ENCODE data around the gene ZNF823. TPM values are rescaled to one million over a fixed set of nuclear protein-coding genes. Genes with fewer than 3 reads are reported as not detected.
A peak's percentile ranks its signal among the peaks of the same experiment; 100 is the strongest.
"Not testable (repeated sequence)": the region's sequence is repeated elsewhere in the genome, so short reads cannot be mapped to it uniquely, and the experiment has no call there.

Gene ZNF823
- total RNA-seq: 1 to 10 TPM; 1.3 to 2.9 (median 1.3) TPM

GRCh38 chr19:11738746-11739620 lies at the start of gene ZNF823:
TSS of gene ZNF823 (minus strand) at chr19:11738946. CDS start at chr19:11738819, 127 bp downstream.
- DNase-seq: peak; percentile 94
- H3K27me3 Mint-ChIP-seq (ENCODE audit: low read depth): no peaks in the 10 kb centered on the region
- peak; percentile 99 for ATAC-seq
- no peaks in the 10 kb centered on the region for H3K36me3 Mint-ChIP-seq (ENCODE audit: insufficient read depth)
- H3K9me3 Mint-ChIP-seq: no peaks in the 10 kb centered on the region
- H3K4me1 Mint-ChIP-seq (ENCODE audit: low read depth): peaks cover 18% of the 10 kb centered on the region
- H3K4me3 Mint-ChIP-seq: peak within 1 kb of the TSS; percentile 98

GRCh38 chr19:11787536-11787935 lies 48.8 kb upstream of the ZNF823 start:
- no peak for DNase-seq
- Mint-ChIP-seq H3K4me3 (no peak overlapping the region), H3K9me3 (peaks cover 54% of the 10 kb centered on the region), H3K27me3 (ENCODE audit: low read depth) (no peaks in the 10 kb centered on the region), H3K4me1 (ENCODE audit: low read depth) (no peaks in the 10 kb centered on the region), H3K36me3 (ENCODE audit: insufficient read depth) (peaks cover 17% of the 10 kb centered on the region)
- no peak for ATAC-seq

GRCh38 chr19:11784356-11784755 lies 45.6 kb upstream of the ZNF823 start:
- Mint-ChIP-seq H3K27me3 (ENCODE audit: low read depth) (no peaks in the 10 kb centered on the region), H3K36me3 (ENCODE audit: insufficient read depth) (peaks cover 40% of the 10 kb centered on the region), H3K4me1 (ENCODE audit: low read depth) (no peaks in the 10 kb centered on the region), H3K4me3 (no peak overlapping the region), H3K9me3 (peaks cover 46% of the 10 kb centered on the region)
- ATAC-seq (no peak), DNase-seq (no peak)

GRCh38 chr19:11783767-11784166 lies 45.0 kb upstream of the ZNF823 start:
- Mint-ChIP-seq H3K4me3 (no peak overlapping the region), H3K36me3 (ENCODE audit: insufficient read depth) (peaks cover 42% of the 10 kb centered on the region), H3K27me3 (ENCODE audit: low read depth) (no peaks in the 10 kb centered on the region), H3K9me3 (peaks cover 44% of the 10 kb centered on the region), H3K4me1 (ENCODE audit: low read depth) (no peaks in the 10 kb centered on the region)
- no peak for ATAC-seq
- no peak for DNase-seq

GRCh38 chr19:11781295-11782057 lies 42.7 kb upstream of the ZNF823 start:
- Mint-ChIP-seq H3K4me3 (no peak overlapping the region), H3K9me3 (peaks cover 44% of the 10 kb centered on the region), H3K4me1 (ENCODE audit: low read depth) (no peaks in the 10 kb centered on the region), H3K36me3 (ENCODE audit: insufficient read depth) (peaks cover 56% of the 10 kb centered on the region), H3K27me3 (ENCODE audit: low read depth) (no peaks in the 10 kb centered on the region)
- ATAC-seq (no peak), DNase-seq (no peak)

GRCh38 chr19:11780431-11781020 lies 41.8 kb upstream of the ZNF823 start:
- Mint-ChIP-seq H3K4me3 (no peak overlapping the region), H3K36me3 (ENCODE audit: insufficient read depth) (peaks cover 61% of the 10 kb centered on the region), H3K4me1 (ENCODE audit: low read depth) (no peaks in the 10 kb centered on the region), H3K27me3 (ENCODE audit: low read depth) (no peaks in the 10 kb centered on the region), H3K9me3 (peaks cover 48% of the 10 kb centered on the region)
- DNase-seq (no peak), ATAC-seq (no peak)

GRCh38 chr19:11776669-11777068 lies 37.9 kb upstream of the ZNF823 start:
- not testable (repeated sequence) for H3K4me3 Mint-ChIP-seq; H3K4me1 Mint-ChIP-seq (ENCODE audit: low read depth); ATAC-seq; H3K27me3 Mint-ChIP-seq (ENCODE audit: low read depth); DNase-seq
- Mint-ChIP-seq H3K9me3 (peaks cover 54% of the 10 kb centered on the region), H3K36me3 (ENCODE audit: insufficient read depth) (peaks cover 67% of the 10 kb centered on the region)

- Mint-ChIP-seq H3K9me3 (peaks cover 45% of the 10 kb centered on the region), H3K4me1 (ENCODE audit: low read depth) (peaks cover 21% of the 10 kb centered on the region), H3K36me3 (ENCODE audit: insufficient read depth) (peaks cover 47% of the 10 kb centered on the region)
- DNase-seq; ATAC-seq; H3K27me3 Mint-ChIP-seq (ENCODE audit: low read depth); H3K4me3 Mint-ChIP-seq: not testable (repeated sequence)
Measured at GRCh38 chr19:11771520-11771919, 32.8 kb upstream of the ZNF823 start.

GRCh38 chr19:11769995-11770394 lies 31.2 kb upstream of the ZNF823 start:
- peaks cover 39% of the 10 kb centered on the region for H3K36me3 Mint-ChIP-seq (ENCODE audit: insufficient read depth)
- no peaks in the 10 kb centered on the region for H3K27me3 Mint-ChIP-seq (ENCODE audit: low read depth)
- no peak overlapping the region for H3K4me3 Mint-ChIP-seq
- peaks cover 23% of the 10 kb centered on the region for H3K4me1 Mint-ChIP-seq (ENCODE audit: low read depth)
- DNase-seq: no peak
- ATAC-seq: no peak
- peaks cover 39% of the 10 kb centered on the region for H3K9me3 Mint-ChIP-seq

- Mint-ChIP-seq H3K4me3 (peak overlapping the region; percentile 98), H3K27me3 (ENCODE audit: low read depth) (no peaks in the 10 kb centered on the region), H3K36me3 (ENCODE audit: insufficient read depth) (peaks cover 25% of the 10 kb centered on the region), H3K4me1 (ENCODE audit: low read depth) (peaks cover 23% of the 10 kb centered on the region), H3K9me3 (peaks cover 33% of the 10 kb centered on the region)
- ATAC-seq (no peak), DNase-seq (no peak)
Measured at GRCh38 chr19:11767633-11768133, 28.9 kb upstream of the ZNF823 start.

GRCh38 chr19:11766597-11767591 lies 28.1 kb upstream of the ZNF823 start, which contains the start of gene ZNF441:
TSS of gene ZNF441 (plus strand) at chr19:11767000. CDS start at chr19:11767194, 194 bp downstream.
- H3K4me1 Mint-ChIP-seq (ENCODE audit: low read depth): peaks cover 19% of the 10 kb centered on the region
- H3K27me3 Mint-ChIP-seq (ENCODE audit: low read depth): peaks cover 3% of the 10 kb centered on the region
- ATAC-seq (peak; percentile 97 to 98), DNase-seq (peak; percentile 87)
- H3K9me3 Mint-ChIP-seq: peaks cover 28% of the 10 kb centered on the region
- H3K36me3 Mint-ChIP-seq (ENCODE audit: insufficient read depth): peaks cover 20% of the 10 kb centered on the region
- H3K4me3 Mint-ChIP-seq: peak within 1 kb of the TSS; percentile 98

- ATAC-seq (no peak), DNase-seq (no peak)
- peaks cover 12% of the 10 kb centered on the region for H3K27me3 Mint-ChIP-seq (ENCODE audit: low read depth)
- H3K4me3 Mint-ChIP-seq: no peak overlapping the region
- peaks cover 16% of the 10 kb centered on the region for H3K4me1 Mint-ChIP-seq (ENCODE audit: low read depth)
- no peaks in the 10 kb centered on the region for H3K36me3 Mint-ChIP-seq (ENCODE audit: insufficient read depth)
- H3K9me3 Mint-ChIP-seq: peaks cover 12% of the 10 kb centered on the region
Measured at GRCh38 chr19:11763611-11764010, 24.9 kb upstream of the ZNF823 start.

GRCh38 chr19:11763117-11763516 lies 24.4 kb upstream of the ZNF823 start:
- ATAC-seq: no peak
- no peak for DNase-seq
- Mint-ChIP-seq H3K4me3 (no peak overlapping the region), H3K36me3 (ENCODE audit: insufficient read depth) (no peaks in the 10 kb centered on the region), H3K9me3 (peaks cover 12% of the 10 kb centered on the region), H3K4me1 (ENCODE audit: low read depth) (peaks cover 11% of the 10 kb centered on the region), H3K27me3 (ENCODE audit: low read depth) (peaks cover 12% of the 10 kb centered on the region)
